HG03196 (cell line): ENCODE results near the gene VPS35.

Experiments used
- ATAC-seq: cut with Tn5 transposase; IDR thresholded peaks from one replicate; pipeline ENCODE4 v1.9.1; 2021; ENCODE audit not compliant: unreplicated experiment

The VPS35 gene

GRCh38 chr16:46688654-46689364 is at the start of gene VPS35:
Gene VPS35 (minus strand): TSS chr16:46689178. CDS start chr16:46689133, 45 bp downstream.
- ATAC-seq = peak; percentile 85

- no peak for ATAC-seq
These were observed 48.7 kb upstream of the VPS35 start for GRCh38 chr16:46737621-46738214.

DNA sequence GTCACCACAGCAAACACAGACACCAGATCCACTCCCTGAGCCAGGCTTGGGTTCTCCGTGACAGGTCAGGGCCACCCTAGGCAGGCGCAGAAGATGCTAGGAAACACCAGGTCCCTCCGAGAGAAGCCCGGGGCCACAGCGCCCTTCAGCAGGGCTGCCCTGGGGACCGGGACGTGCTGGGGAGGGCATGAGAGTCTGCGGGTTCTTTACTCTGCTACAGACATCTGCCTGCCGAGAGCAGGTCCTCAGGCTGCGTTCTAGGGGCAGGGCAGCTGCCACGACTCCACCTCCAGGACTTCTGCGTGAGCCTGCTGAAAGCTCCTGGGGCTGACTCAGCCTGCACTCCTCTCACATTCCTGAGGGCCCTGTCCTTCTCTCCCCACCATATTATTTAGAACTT is 47.7 kb upstream of the VPS35 start:
- no peak for ATAC-seq

DNA sequence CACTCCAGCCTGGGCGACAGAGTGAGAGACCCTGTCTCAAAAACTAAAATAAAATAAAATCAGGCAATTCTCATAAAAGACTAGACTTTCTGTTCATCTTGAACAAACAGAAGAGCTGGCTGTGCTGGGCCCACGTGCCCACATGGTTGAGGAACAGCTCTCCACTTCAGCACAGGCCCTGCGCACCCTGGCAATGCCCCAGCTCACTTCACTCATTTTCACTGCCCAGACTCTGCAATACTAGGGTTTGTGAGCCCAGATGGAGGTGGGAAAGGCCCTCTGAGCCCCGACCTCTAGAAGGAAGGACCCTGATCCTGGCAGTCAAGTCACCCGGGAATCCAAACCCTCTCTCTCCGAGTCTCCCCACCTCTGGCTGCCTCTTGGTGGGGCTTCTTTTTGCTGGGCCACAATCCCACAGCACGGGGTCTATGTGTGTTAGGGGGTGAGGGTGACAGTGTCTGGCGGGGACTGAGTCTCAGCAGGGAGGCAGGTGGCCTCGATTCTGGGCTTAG is 44.4 kb upstream of the VPS35 start:
- ATAC-seq = no peak

DNA sequence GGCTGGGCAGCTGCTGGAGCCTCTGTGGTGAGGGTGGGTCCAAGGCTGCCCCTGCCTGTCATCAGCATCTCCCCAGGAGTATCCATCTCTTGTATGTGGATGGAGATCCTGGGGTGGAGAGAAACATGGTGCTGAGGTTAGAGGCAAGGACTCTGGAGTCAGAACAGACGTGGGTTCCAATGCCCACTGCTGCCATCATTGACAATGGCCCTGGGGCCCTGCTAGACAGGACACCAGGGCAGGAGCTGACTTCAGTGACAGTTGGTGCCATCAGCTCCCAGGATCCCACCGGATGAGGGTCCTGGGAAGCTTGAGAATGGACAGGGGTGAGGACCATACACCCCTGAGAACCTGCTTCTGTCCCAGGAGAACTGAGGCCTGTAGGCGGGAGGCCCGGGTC is 43.6 kb upstream of the VPS35 start:
- no peak for ATAC-seq

DNA sequence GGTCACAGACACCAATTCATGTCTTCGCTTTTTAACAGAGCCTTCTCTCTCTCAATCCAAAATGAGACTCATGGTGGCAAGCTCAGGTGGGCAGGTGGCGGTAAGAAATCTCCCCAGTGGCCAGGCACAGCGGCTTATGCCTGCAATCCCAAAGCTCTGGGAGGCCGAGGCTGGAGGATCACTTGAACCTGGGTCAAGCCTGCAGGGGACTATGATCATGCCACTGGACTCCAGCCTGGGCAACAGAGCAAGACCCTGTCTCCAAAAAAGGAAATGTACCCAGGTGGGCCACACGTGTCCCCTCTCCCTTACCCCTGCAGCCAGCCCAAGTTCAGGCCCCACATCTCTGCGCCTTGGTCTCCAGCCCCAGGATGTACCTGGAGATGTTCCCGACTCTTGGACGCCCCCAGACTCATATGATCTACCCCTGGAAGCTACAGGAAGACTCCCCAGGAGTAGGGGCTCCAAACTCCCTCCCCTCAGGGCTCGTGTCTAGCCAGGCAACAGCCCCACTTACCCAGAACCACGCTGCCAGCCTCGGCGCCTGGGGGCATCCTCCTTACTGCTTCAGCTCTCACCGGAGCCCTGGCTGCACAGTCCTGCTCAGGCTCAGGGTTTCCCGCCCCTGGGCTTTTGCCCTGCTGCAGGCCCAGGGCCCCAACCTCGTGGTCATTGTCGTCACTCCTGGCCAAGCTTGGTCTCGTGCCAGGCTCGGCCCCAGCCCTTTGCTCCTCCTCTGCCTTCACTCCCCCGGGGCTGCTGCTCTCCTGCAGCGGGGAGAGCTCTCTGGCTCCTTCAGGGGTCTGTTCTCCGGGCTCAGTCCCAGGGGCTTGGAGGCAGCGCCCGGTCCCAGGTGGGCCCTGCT is 42.9 kb upstream of the VPS35 start:
- ATAC-seq = no peak

- no peak for ATAC-seq
These were observed 42.1 kb upstream of the VPS35 start for GRCh38 chr16:46730801-46731690.

GRCh38 chr16:46730126-46730525 is 41.1 kb upstream of the VPS35 start:
- no peak for ATAC-seq

- ATAC-seq = no peak
These were observed 40.5 kb upstream of the VPS35 start for GRCh38 chr16:46729326-46729995.

- ATAC-seq = no peak
These were observed 39.8 kb upstream of the VPS35 start for GRCh38 chr16:46728806-46729205.

DNA sequence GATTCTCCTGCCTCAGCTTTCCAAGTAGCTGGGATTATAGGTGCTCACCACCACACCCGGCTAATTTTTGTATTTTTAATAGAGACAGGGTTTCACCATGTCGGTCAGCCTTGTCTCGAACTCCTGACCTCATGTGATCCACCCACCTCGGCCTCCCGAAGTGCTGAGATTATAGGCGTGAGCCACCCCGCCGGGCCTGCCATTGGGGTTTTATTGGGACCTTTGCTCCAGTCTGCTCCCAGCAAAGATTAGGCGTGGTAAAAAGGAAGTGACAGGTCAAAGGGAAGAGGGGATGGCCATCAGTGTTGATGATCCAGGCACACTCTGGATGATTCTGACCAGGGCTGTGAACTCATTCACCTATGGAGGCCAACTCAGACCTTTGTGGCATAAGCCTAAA is 38.7 kb upstream of the VPS35 start:
- ATAC-seq = no peak

DNA sequence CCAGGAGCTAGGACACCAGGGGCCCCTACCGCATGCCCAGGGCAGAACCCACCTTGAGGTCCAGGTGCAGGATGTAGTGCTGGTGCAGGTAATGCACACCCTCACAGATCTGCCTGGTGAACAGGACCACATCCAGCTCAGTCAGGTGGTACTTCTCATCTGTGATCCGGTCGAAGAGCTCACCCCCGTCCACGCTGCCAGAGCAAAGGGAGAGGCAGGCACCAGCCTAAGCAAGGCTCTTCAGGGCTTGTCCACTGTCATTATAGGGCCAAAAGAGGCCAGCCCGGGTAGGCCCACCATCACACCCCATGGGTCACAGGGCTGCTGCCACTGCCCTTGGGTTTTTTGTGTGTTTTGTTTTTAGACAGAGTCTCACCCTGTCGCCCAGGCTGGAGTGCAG is 38.2 kb upstream of the VPS35 start:
- no peak for ATAC-seq

- no peak for ATAC-seq
These were observed 32.9 kb upstream of the VPS35 start for GRCh38 chr16:46721885-46722284.

- no peak for ATAC-seq
These were observed 31.6 kb upstream of the VPS35 start for GRCh38 chr16:46720619-46721018.

DNA sequence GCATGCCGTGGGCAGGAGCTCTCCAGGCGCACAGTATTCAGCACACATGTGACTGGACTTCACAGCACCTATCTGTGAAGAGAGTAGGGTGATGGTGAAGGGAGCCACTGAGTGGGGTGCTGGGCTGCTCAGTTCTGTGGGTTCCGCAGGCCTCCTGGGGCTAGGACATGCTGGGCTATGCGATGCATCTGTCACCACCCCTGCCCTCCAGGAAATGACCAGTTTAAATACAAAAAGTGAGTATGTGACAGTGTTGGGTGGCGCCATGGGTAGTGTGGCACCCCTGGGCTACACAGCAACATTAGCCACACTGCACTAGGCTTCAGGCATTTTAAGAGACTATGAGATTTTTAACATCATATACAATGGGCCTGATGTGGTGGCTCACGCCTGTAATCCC is 30.6 kb upstream of the VPS35 start:
- ATAC-seq = no peak

GRCh38 chr16:46718214-46718613 is 29.2 kb upstream of the VPS35 start:
- no peak for ATAC-seq

GRCh38 chr16:46717692-46718091 is 28.7 kb upstream of the VPS35 start:
- no peak for ATAC-seq

DNA sequence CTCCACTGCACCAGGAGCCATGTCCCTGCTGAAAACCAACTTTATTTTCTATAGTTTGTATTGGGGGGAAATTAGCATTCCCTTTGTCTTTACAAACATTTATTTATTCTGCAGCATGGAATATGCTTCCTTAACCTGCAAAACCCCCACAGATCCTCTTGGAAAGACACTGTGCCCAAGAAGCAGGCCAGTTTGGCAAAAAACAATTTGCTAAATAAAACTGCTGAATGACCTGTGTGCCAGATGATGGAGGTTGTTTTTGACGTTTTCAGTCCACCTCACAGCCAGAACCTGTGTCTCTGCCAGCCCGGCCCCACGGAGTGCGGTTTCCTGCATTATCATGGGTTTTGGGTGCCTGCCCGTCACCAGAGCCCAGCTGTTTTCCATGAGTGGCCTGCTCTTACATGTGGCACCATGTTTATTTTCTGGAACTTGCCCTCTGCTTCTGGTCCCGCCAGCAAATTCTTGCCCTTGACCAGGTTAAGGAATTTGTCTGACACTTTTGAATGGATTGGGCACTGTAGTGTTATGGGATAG is 26.9 kb upstream of the VPS35 start:
- no peak for ATAC-seq

- no peak for ATAC-seq
These were observed 26.0 kb upstream of the VPS35 start for GRCh38 chr16:46714797-46715591.
